Activated B cell treated with CpG ODN at 0.5 μM for 24 hours (primary cell): ENCODE results near the gene TM4SF20. TPM values are rescaled to one million over a fixed set of nuclear protein-coding genes. Genes with fewer than 3 reads are reported as not detected.

ENCODE experiments used
- ATAC-seq: fragments of 200-7000 bp; cut with Tn5 transposase; one replicate; pipeline ENCODE4 v1.10.0; 2021; ENCODE audit warnings: low read depth, mild to moderate bottlenecking, moderate library complexity
- CTCF ChIA-PET: fragments of 350-600 bp; sonication (Branson Sonifier 250); formaldehyde crosslinking; loops from one replicate; lab custom pipeline; 2021; ENCODE audit warnings: antibody characterized with exemption; lab: Charles Lee
- POLR2A ChIA-PET: fragments of 350-600 bp; sonication (Branson Sonifier 250); formaldehyde crosslinking; loops from one replicate; lab custom pipeline; 2021; ENCODE audit warnings: antibody characterized with exemption; lab: Charles Lee
- DNase-seq: peaks from one replicate; pipeline ENCODE4 v3.0.0; 2022
- H3K27ac Mint-ChIP-seq: one replicate; pipeline ENCODE4 v1.8.0; 2020; ENCODE audit warnings: mixed read lengths
- H3K27me3 Mint-ChIP-seq: one replicate; pipeline ENCODE4 v1.8.0; 2021; ENCODE audit warnings: mixed read lengths
- H3K36me3 Mint-ChIP-seq: one replicate; pipeline ENCODE4 v1.8.0; 2021; ENCODE audit warnings: low read depth, mixed read lengths
- H3K4me1 Mint-ChIP-seq: one replicate; pipeline ENCODE4 v1.8.0; 2021; ENCODE audit warnings: mixed read lengths
- H3K4me3 Mint-ChIP-seq: one replicate; pipeline ENCODE4 v1.8.0; 2020; ENCODE audit warnings: mild to moderate bottlenecking, mixed read lengths
- H3K9me3 Mint-ChIP-seq: one replicate; pipeline ENCODE4 v1.8.0; 2020; ENCODE audit warnings: mixed read lengths
- CTCF ChIP-seq: fragments of 200-600 bp; IDR thresholded peaks from one replicate; pipeline ENCODE4 v1.8.0; 2022; ENCODE audit warnings: antibody characterized with exemption, mild to moderate bottlenecking
- intact Hi-C: fragments of 100-400 bp; cut with micrococcal nuclease; formaldehyde crosslinking; loops from one replicate; pipeline ENCODE4 v1.15.1; 2024
- total RNA-seq: library from RNA; stranded (reverse); gene quantifications from 2 replicates; pipeline ENCODE4 v1.2.3, GENCODE V29; 2022

The TM4SF20 gene
- total RNA-seq, 1 donor from 2014 or later, result not detected

DNA sequence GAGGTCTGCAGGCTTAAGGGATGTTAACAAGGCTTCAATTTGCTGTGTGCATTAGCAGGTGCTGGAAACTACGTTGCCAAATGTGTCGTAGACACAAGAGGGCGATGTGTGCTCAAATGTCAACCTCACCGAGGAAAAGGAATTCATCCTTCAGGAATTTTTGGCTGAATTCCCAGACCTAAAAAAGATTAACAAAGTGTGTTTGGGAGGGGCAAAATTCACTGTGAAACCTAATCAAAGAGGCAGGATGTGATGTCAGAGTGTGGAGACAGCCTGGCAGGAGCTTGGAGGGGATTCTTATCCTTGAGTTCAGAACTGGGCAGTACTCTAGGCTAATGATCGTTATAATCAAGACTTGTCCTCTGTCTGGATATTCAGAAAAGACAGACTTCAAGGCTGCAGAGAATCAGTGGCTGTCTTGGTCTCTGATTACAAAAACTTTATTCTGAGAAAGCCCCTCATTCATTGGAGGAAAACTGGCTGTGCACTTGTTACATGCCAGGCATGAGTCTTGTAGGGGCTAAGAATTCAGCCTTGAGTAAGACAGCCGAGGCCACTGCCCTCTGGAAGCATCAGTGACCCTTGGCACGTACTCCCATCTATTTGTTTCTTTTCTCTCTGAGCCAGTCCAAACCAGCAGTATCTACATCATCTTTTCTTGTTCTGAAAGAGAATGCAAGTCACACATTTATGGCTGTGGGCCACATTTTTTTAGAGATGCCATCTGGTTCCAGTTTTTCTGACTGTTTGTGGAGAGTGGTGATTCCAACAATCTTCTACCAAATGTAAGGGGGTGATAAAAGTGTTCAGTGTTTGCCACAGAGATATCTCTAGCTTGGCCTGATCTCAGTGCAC lies 27.3 kb upstream of the TM4SF20 start:
- ATAC-seq (no peak), DNase-seq (no peak)
- ChIA-PET POLR2A (interaction anchor here (0.6 to 1.3 kb wide), 3 partner anchors 53 to 68 kb away, joined by 4 to 10 read pairs (median 4); no protein-coding TSS in a partner anchor), CTCF (interaction anchor here (0.7 to 2.8 kb wide), 15 partner anchors 9 to 359 kb away, joined by 3 to 39 read pairs (median 4); no protein-coding TSS in a partner anchor)
- Mint-ChIP-seq H3K4me3 (peak overlapping the region; percentile 35), H3K27me3 (no peaks in the 10 kb centered on the region), H3K36me3 (no peaks in the 10 kb centered on the region), H3K9me3 (no peaks in the 10 kb centered on the region), H3K27ac (peak overlapping the region; percentile 5), H3K4me1 (peaks cover 46% of the 10 kb centered on the region)
- TF ChIP-seq CTCF, result peak; percentile 30
- intact Hi-C loops, result loop anchor here (1.0 to 5.0 kb wide), 6 partner anchors 56 to 360 kb away; partner anchors contain the start of gene AGFG1

- H3K27ac Mint-ChIP-seq, result peak overlapping the region; percentile 60
- H3K9me3 Mint-ChIP-seq, result no peaks in the 10 kb centered on the region
- peak; percentile 89 for ATAC-seq
- TF ChIP-seq CTCF, result no peak
- ChIA-PET CTCF (interaction anchor here (1.3 to 2.8 kb wide), 4 partner anchors 11 to 361 kb away, joined by 3 to 39 read pairs (median 9); no protein-coding TSS in a partner anchor), POLR2A (interaction anchor here (0.6 to 1.0 kb wide), 3 partner anchors 58 to 351 kb away, joined by 3 to 4 read pairs (median 3); no protein-coding TSS in a partner anchor)
- no peak overlapping the region for H3K4me3 Mint-ChIP-seq
- DNase-seq, result no peak
- intact Hi-C loops, result loop anchor here (2.0 to 5.0 kb wide), 4 partner anchors 20 to 253 kb away; no protein-coding TSS in a partner anchor
- no peaks in the 10 kb centered on the region for H3K27me3 Mint-ChIP-seq
- H3K36me3 Mint-ChIP-seq, result no peaks in the 10 kb centered on the region
- peaks cover 35% of the 10 kb centered on the region for H3K4me1 Mint-ChIP-seq
These were observed 25.6 kb upstream of the TM4SF20 start for GRCh38 chr2:227404585-227405271.

GRCh38 chr2:227402959-227403358 lies 23.9 kb upstream of the TM4SF20 start:
- ChIA-PET POLR2A (no interaction called here), CTCF (no interaction called here)
- DNase-seq, result no peak
- H3K36me3 Mint-ChIP-seq, result no peaks in the 10 kb centered on the region
- ATAC-seq, result no peak
- H3K27ac Mint-ChIP-seq, result no peak overlapping the region
- H3K4me1 Mint-ChIP-seq, result peaks cover 36% of the 10 kb centered on the region
- no peaks in the 10 kb centered on the region for H3K9me3 Mint-ChIP-seq
- H3K4me3 Mint-ChIP-seq, result no peak overlapping the region
- H3K27me3 Mint-ChIP-seq, result no peaks in the 10 kb centered on the region
- intact Hi-C loops, result no loop called here
- no peak for TF ChIP-seq CTCF

DNA sequence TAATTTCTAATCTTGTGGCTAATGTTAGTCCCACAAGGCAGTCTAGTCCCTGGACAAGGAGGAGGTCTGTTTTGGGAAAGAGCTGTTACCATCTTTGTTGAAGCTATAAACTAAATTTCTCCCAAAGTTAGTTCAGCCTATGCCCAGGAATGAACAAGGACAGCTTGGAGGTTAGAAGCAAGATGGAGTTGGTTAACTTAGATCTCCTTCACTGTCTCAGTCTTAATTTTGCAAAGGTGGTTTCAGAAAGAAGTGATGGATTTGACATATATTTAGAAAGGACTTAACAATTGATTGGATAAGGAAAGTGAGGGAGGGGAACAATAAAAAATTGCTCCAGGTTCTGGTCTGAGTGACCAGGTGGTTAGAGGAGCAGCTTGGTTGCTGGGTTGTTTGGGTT lies 23.2 kb upstream of the TM4SF20 start:
- intact Hi-C loops, result no loop called here
- ATAC-seq (no peak), DNase-seq (no peak)
- H3K4me3 Mint-ChIP-seq, result no peak overlapping the region
- no peaks in the 10 kb centered on the region for H3K36me3 Mint-ChIP-seq
- H3K9me3 Mint-ChIP-seq, result no peaks in the 10 kb centered on the region
- no peaks in the 10 kb centered on the region for H3K27me3 Mint-ChIP-seq
- no peak for TF ChIP-seq CTCF
- no peak overlapping the region for H3K27ac Mint-ChIP-seq
- ChIA-PET CTCF (no interaction called here), POLR2A (no interaction called here)
- peaks cover 42% of the 10 kb centered on the region for H3K4me1 Mint-ChIP-seq

- no peak overlapping the region for H3K27ac Mint-ChIP-seq
- intact Hi-C loops, result no loop called here
These were observed 22.4 kb upstream of the TM4SF20 start for GRCh38 chr2:227401550-227401949.

More at GRCh38 chr2:227401550-227401949, 22.4 kb upstream of the TM4SF20 start:
- no peak for DNase-seq
- ATAC-seq, result no peak
- POLR2A ChIA-PET, result no interaction called here
- CTCF ChIA-PET, result no interaction called here
- no peaks in the 10 kb centered on the region for H3K27me3 Mint-ChIP-seq
- peaks cover 40% of the 10 kb centered on the region for H3K4me1 Mint-ChIP-seq
- no peaks in the 10 kb centered on the region for H3K36me3 Mint-ChIP-seq
- H3K9me3 Mint-ChIP-seq, result no peaks in the 10 kb centered on the region
- H3K4me3 Mint-ChIP-seq, result no peak overlapping the region
- no peak for TF ChIP-seq CTCF
